Stomach (tissue), 9 donors: ENCODE measurements around the gene NAT8. TPM values are rescaled to one million over a fixed set of nuclear protein-coding genes. Genes with fewer than 3 reads are reported as not detected.
A peak's percentile ranks its signal among the peaks of the same experiment; 100 is the strongest.
"Not testable (repeated sequence)": the region's sequence is repeated elsewhere in the genome, so short reads cannot be mapped to it uniquely, and the experiment has no call there.

ENCODE experiments used
- DNase-seq, 2 donors: peaks; one replicate each; pipeline versions ENCODE4 v3.0.0 to v3.0.0-alpha.2; 2013 to 2019
- H3K27ac ChIP-seq, 5 donors: fragments of 200-600 bp in 4 of 5; sonication (generic) in 4 of 5; one replicate each; pipeline ENCODE4 v1.5.1; 2013 to 2019; ENCODE audit warnings: mild to moderate bottlenecking in 1 of 5, moderate library complexity in 1 of 5
- H3K27me3 ChIP-seq, 3 donors: fragments of 200-600 bp; sonication (generic); one replicate each; pipeline ENCODE4 v1.5.1; 2017 to 2019; ENCODE audit warnings: mixed run types in 1 of 3
- H3K36me3 ChIP-seq, 4 donors: fragments of 200-600 bp; sonication (generic); 1 replicate in 3 of 4; 2 replicates in 1 of 4; pipeline ENCODE4 v1.5.1; 2016 to 2019
- H3K4me1 ChIP-seq, 4 donors: fragments of 200-600 bp; sonication (generic); one replicate each; pipeline ENCODE4 v1.5.1; 2016 to 2019
- H3K4me3 ChIP-seq, 4 donors: fragments of 200-600 bp; sonication (generic) in 3 of 4; one replicate each; pipeline ENCODE4 v1.5.1; 2016 to 2019; ENCODE audit warnings: mild to moderate bottlenecking in 1 of 4
- H3K9me3 ChIP-seq, 4 donors: fragments of 200-600 bp; sonication (generic); one replicate each; pipeline ENCODE4 v1.5.1; 2016 to 2019
- EP300 ChIP-seq: sonication (generic); formaldehyde crosslinking; IDR thresholded peaks from one replicate; pipeline ENCODE4 v1.6.1; 2017; ENCODE audit warnings: antibody characterized with exemption
- POLR2A ChIP-seq, 4 donors: fragments of 450-650 bp; IDR thresholded peaks; one replicate each; pipeline ENCODE4 v1.6.1; 2016; ENCODE audit warnings: antibody characterized with exemption in 4 of 4, control low read depth in 2 of 4, mild to moderate bottlenecking in 1 of 4, moderate library complexity in 1 of 4
- POLR2AphosphoS5 ChIP-seq, 3 donors: sonication (generic); formaldehyde crosslinking; IDR thresholded peaks; one replicate each; pipeline ENCODE4 v1.6.1; 2016; ENCODE audit warnings: antibody characterized with exemption in 3 of 3
- WGBS, 5 donors: extraction: QIAGEN DNeasy Blood & Tissue Kit in 3 of 5; methylation state at CpG; one replicate each; pipeline versions ENCODE4 v1.1.5 to v1.1.7; 2013 to 2018; 5-methylcytosine and 5-hydroxymethylcytosine counted together
- intact Hi-C: fragments of 100-400 bp; cut with DNase I; formaldehyde crosslinking; loops from one replicate; pipeline ENCODE4 v1.15.1; 2023; ENCODE audit warnings: low total_unique reads
- polyA plus RNA-seq, 3 donors: library from polyadenylated mRNA; stranded (reverse); fragments of 200-250 nt; gene quantifications; one replicate each; pipeline ENCODE4 v1.2.3, GENCODE V29; 2013
- total RNA-seq, 5 donors: library from RNA; depleted of rRNA; stranded (reverse); fragments of >200 nt; gene quantifications; one replicate each; pipeline versions ENCODE4 v1.1.0 to v1.2.3, GENCODE V29; 2014 to 2016
- TF ChIP-seq, protein P1 (sequence below), 7 experiments: fragments of 450-650 bp in 4 of 7; fragments of 200-600 bp in 3 of 7; sonication (generic) in 3 of 7; IDR thresholded peaks; one replicate each; pipeline ENCODE4 v1.5.1; 2016 to 2019; ENCODE audit warnings: antibody characterized with exemption in 7 of 7, control low read depth in 2 of 7, mild to moderate bottlenecking in 1 of 7
- donor health status: healthy with polysubstance abuse.
- donor health status: Bipolar disorder and iron deficiency.
- donor health status: healthy.

The NAT8 gene
- total and polyA plus RNA-seq, 8 donors, result not detected

DNA sequence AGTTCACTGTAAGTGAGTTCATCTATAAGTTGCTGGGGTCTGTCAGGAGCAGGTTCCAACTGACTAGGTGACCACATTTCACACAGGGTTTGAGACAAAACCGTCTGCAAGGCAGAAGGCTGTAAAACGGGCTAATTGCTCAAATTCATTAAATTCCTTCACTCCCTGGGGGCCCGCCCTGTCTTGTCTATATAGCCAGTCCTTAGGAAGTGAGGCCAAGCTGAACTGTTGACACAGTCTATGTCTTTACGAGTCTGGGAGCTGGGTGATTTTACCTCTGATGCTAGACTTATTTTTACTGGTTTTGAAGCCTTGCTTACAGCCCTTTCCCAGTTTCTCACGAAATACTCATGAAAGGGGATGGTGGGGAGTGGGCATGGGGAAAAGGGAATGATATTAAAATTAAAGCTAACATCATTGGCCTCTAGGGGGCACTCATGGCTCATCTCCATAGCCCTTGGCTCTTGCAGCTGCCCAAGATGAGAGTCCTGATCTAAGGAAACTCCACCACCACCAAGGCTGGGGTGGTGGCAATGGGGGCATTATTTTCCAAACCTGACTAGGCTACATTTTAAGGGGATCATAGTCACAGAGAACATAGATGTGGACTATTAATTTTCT, 37.8 kb upstream of the NAT8 start:
- H3K4me1 ChIP-seq, H3K4me3 ChIP-seq, H3K9me3 ChIP-seq, H3K27me3 ChIP-seq, H3K27ac ChIP-seq, H3K36me3 ChIP-seq, intact Hi-C loops: not testable (repeated sequence)
- peak in 1 of 2 donors; percentile 62 for DNase-seq
- TF ChIP-seq, protein P1, sequence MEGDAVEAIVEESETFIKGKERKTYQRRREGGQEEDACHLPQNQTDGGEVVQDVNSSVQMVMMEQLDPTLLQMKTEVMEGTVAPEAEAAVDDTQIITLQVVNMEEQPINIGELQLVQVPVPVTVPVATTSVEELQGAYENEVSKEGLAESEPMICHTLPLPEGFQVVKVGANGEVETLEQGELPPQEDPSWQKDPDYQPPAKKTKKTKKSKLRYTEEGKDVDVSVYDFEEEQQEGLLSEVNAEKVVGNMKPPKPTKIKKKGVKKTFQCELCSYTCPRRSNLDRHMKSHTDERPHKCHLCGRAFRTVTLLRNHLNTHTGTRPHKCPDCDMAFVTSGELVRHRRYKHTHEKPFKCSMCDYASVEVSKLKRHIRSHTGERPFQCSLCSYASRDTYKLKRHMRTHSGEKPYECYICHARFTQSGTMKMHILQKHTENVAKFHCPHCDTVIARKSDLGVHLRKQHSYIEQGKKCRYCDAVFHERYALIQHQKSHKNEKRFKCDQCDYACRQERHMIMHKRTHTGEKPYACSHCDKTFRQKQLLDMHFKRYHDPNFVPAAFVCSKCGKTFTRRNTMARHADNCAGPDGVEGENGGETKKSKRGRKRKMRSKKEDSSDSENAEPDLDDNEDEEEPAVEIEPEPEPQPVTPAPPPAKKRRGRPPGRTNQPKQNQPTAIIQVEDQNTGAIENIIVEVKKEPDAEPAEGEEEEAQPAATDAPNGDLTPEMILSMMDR (IDR thresholded peaks at IDR 0.05), result peak in 3 of 7 experiments; percentile 20 to 47 (median 46)
- WGBS, 5 donors, result 17 to 29% (median 23%) methylated on average over 5 of the region's 5 CpGs

DNA sequence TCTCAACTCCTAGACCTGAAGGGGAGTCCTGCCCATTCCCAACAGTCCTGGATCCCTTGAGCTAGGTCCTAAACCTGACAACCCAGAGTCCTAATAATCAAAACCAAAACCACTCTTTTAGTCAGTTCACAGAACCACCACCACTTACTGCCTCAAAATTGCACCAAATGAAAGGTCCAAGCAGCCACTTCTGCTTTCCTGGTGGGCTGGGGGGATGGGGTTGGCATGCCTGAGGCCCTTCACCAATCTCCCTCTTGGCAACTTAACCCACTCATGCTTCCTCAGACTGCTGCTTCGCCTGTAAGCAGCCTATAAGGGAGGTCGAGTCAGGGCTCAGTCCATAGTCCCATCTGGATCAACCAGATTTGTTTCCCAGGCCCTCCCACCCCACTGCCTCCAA, 37.0 kb upstream of the NAT8 start:
- DNase-seq, H3K27ac ChIP-seq, H3K36me3 ChIP-seq, H3K4me1 ChIP-seq, H3K27me3 ChIP-seq, intact Hi-C loops, H3K9me3 ChIP-seq, H3K4me3 ChIP-seq: not testable (repeated sequence)
- WGBS, 5 donors, result 54 to 74% (median 62%) methylated on average over 2 of the region's 2 CpGs; no CpG with 5 or more reads in 1 of the 5 donors

DNA sequence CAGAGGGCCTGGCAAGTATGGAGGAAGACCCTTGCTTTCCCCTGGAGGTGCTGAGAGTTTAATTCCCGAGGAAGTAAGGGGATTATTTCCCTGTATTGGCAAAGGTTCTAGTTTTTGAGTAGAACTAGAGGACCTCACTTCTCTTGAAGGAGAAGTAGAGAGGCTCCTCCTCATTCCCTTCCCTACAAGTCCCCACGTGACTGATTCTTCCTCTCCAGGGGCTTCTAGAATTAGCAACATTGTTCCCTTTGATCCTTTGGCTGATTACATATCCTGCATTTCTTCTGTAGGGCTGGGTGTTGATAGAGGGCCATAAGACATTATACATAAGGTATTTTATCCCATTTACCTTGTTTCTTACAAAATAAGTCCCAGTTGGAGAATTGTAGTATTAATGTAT, 35.8 kb upstream of the NAT8 start:
- H3K27me3 ChIP-seq, H3K36me3 ChIP-seq, DNase-seq, intact Hi-C loops, H3K4me3 ChIP-seq, H3K27ac ChIP-seq, H3K9me3 ChIP-seq, H3K4me1 ChIP-seq: not testable (repeated sequence)
- 41 to 77% (median 59%) methylated on average over 2 of the region's 2 CpGs for WGBS, 5 donors

DNA sequence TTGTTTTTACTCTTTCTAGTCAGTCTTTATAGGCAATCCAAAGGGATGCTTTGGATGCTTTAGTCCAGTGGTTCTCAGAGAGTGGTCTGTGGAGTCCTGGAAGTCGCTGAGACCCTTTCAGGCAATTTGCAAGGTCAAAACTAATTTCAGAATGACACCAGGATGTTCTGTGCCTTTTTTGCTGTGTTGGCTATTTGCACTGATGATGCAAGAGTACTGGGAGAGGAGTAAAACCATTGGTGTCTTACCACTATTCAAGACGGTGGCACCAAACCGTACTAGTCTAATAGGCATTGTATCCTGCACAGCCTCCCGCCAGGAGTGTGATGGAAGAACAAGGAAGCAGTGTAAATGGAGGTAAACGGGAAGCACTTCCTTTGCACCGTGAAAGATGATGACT, 34.0 kb upstream of the NAT8 start:
- H3K36me3 ChIP-seq, DNase-seq, H3K4me1 ChIP-seq, H3K4me3 ChIP-seq, intact Hi-C loops, H3K27ac ChIP-seq, H3K9me3 ChIP-seq, H3K27me3 ChIP-seq: not testable (repeated sequence)
- WGBS, 5 donors, result 63 to 82% (median 71%) methylated on average over 5 to 6 of the region's 6 CpGs

DNA sequence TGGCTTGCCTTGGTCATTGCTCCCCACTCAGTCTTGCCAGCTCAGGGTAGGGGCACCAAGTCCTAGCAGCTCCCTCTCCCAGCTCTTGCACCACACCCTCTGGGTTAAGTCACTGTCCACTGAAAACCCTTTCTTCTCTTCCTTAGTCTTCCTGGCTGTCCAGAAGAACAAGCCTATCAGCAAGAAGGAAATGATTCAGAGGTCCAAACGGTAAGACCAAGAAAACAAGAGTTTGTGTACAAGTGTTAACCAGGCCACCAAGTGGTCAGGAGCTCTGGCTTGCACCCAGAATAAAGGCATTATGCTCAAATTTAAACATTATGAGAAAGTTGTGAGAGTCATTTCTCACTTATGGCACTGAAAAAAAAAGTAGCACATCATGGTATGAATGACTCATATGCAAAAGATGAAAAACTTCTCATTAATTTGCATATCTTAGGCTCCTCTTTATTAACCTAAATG, 32.5 kb upstream of the NAT8 start:
- H3K9me3 ChIP-seq, H3K36me3 ChIP-seq, H3K27me3 ChIP-seq, DNase-seq, H3K4me3 ChIP-seq, H3K27ac ChIP-seq, H3K4me1 ChIP-seq, intact Hi-C loops: not testable (repeated sequence)
- WGBS, 5 donors, result 21 to 48% (median 30%) methylated on average over 1 of the region's 1 CpG

DNA sequence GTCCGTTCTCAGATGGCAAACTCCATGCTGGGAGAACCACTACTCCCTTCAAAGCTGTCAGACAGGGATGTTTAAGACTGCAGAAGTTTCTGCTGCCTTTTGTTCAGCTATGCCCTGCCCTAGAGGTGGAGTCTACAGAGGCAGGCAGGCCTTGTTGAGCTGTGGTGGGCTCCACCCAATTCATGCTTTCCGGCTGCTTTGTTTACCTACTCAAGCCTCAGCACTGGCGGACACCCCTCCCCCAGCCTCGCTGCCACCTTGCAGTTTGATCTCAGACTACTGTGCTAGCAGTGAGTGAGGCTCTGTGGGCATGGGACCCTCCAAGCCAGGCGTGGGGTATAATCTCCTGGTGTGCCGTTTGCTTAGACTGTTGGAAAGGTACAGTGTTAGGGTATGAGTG, 27.8 kb upstream of the NAT8 start:
- H3K27ac ChIP-seq, H3K4me1 ChIP-seq, H3K36me3 ChIP-seq, DNase-seq, H3K27me3 ChIP-seq, intact Hi-C loops, H3K4me3 ChIP-seq, H3K9me3 ChIP-seq: not testable (repeated sequence)
- 57 to 74% (median 63%) methylated on average over 3 to 6 of the region's 6 CpGs for WGBS, 5 donors

DNA sequence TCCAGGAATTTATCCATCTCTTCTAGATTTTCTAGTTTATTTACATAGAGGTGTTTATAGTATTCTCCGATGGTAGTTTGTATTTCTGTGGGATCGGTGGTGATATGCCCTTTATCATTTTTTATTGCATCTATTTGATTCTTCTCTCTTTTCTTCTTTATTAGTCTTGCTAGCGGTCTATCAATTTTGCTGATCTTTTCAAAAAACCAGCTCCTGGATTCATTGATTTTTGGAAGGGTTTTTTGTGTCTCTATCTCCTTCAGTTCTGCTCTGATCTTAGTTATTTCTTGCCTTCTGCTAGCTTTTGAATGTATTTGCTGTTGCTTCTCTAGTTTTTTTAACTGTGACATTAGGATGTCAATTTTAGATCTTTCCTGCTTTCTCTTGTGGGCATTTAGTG, 25.0 kb upstream of the NAT8 start:
- 79 to 95% (median 87%) methylated on average over 3 of the region's 3 CpGs for WGBS, 5 donors
- H3K9me3 ChIP-seq, H3K4me3 ChIP-seq, H3K27me3 ChIP-seq, H3K4me1 ChIP-seq, H3K36me3 ChIP-seq, DNase-seq, H3K27ac ChIP-seq, intact Hi-C loops: not testable (repeated sequence)

DNA sequence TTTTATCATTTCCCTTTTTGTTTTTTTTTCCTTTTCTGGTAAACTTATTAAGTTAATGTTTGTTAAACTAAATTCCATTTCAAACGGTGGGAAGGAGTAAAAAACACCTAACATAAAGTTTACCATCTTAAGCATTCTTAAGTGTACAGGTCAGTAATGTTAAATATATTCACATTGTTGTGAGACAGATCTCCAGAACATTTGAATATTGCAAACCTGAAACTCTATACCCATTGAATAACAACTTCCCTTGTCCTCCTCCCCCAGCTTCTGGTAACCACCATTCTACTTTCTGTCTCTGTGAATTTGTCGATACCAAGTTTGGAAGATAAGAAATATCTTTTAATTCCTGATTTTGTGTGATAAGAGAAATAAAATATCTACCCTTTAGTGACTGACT, 12.0 kb upstream of the NAT8 start:
- TF ChIP-seq EP300, result no peak
- TF ChIP-seq POLR2AphosphoS5 (IDR thresholded peaks at IDR 0.05), result no peak
- TF ChIP-seq, protein P1 (IDR thresholded peaks at IDR 0.05), result no peak
- TF ChIP-seq POLR2A (IDR thresholded peaks at IDR 0.05), result no peak
- Histone ChIP-seq H3K9me3 (no peaks in the 10 kb centered on the region), H3K36me3 (no peaks in the 10 kb centered on the region), H3K27ac (no peak overlapping the region), H3K4me1 (no peaks in the 10 kb centered on the region), H3K4me3 (no peak overlapping the region), H3K27me3 (no peaks in the 10 kb centered on the region)
- intact Hi-C loops, result no loop called here
- no peak for DNase-seq
- WGBS, 5 donors, result 39 to 57% (median 49%) methylated on average over 2 of the region's 2 CpGs
